Testis (tissue), 2 donors: ENCODE data around the gene ZNF32.

Source experiments
- CTCF ChIP-seq, 3 experiments: fragments of 450-650 bp in 2 of 3; fragments of 200-600 bp in 1 of 3; sonication (generic) in 1 of 3; IDR thresholded peaks; one replicate each; pipeline ENCODE4 v1.5.1; 2016 to 2019; ENCODE audit warnings: antibody characterized with exemption in 3 of 3, mild to moderate bottlenecking in 2 of 3, moderate library complexity in 1 of 3
- POLR2A ChIP-seq: fragments of 450-650 bp; IDR thresholded peaks from one replicate; pipeline ENCODE4 v1.6.1; 2017; ENCODE audit warnings: antibody characterized with exemption, mild to moderate bottlenecking, moderate library complexity

- no peak for TF ChIP-seq CTCF (IDR thresholded peaks at IDR 0.05)
- TF ChIP-seq POLR2A, result no peak
Measured at GRCh38 chr10:43686414-43686813, 37.7 kb upstream of the ZNF32 start.
